Activated T-helper 2 cell treated with anti-CD3 and anti-CD28 coated beads, Interferon-gamma antibody, Interleukin-2, Interleukin-4, amounts not matched to agents 10 μg/mL and 5 μg/mL and 100 μg/mL, durations not matched to agents 14 hours and 24 hours and 36 hours (primary cell): Measurements from ENCODE around the gene UBQLN1. TPM values are rescaled to one million over a fixed set of nuclear protein-coding genes. Genes with fewer than 3 reads are reported as not detected.
"Not testable (repeated sequence)": the region's sequence is repeated elsewhere in the genome, so short reads cannot be mapped to it uniquely, and the experiment has no call there.

ENCODE experiments used
- DNase-seq: peaks from one replicate; pipeline ENCODE4 v3.0.0; 2021; ENCODE audit warnings: low spot score
- H3K27ac Mint-ChIP-seq: one replicate; pipeline ENCODE4 v1.8.0; 2021; ENCODE audit warnings: mixed read lengths
- H3K27me3 Mint-ChIP-seq: one replicate; pipeline ENCODE4 v1.8.0; 2021; ENCODE audit warnings: low read depth, mixed read lengths
- H3K36me3 Mint-ChIP-seq: one replicate; pipeline ENCODE4 v1.8.0; 2021; ENCODE audit warnings: low read depth, mixed read lengths
- H3K4me1 Mint-ChIP-seq: one replicate; pipeline ENCODE4 v1.8.0; 2021; ENCODE audit warnings: low read depth, mixed read lengths
- H3K4me3 Mint-ChIP-seq: one replicate; pipeline ENCODE4 v1.8.0; 2021; ENCODE audit warnings: low read depth, mild to moderate bottlenecking, moderate library complexity, mixed read lengths
- H3K9me3 Mint-ChIP-seq: one replicate; pipeline ENCODE4 v1.8.0; 2021; ENCODE audit warnings: mixed read lengths
- intact Hi-C: fragments of 100-400 bp; cut with micrococcal nuclease; formaldehyde crosslinking; loops from one replicate; pipeline ENCODE4 v1.15.1; 2023
- total RNA-seq: library from RNA; stranded (reverse); gene quantifications from 2 replicates; pipeline ENCODE4 v1.2.3, GENCODE V29; 2022

The UBQLN1 gene
- total RNA-seq, 1 donor from 2014 or later: 140 TPM

DNA sequence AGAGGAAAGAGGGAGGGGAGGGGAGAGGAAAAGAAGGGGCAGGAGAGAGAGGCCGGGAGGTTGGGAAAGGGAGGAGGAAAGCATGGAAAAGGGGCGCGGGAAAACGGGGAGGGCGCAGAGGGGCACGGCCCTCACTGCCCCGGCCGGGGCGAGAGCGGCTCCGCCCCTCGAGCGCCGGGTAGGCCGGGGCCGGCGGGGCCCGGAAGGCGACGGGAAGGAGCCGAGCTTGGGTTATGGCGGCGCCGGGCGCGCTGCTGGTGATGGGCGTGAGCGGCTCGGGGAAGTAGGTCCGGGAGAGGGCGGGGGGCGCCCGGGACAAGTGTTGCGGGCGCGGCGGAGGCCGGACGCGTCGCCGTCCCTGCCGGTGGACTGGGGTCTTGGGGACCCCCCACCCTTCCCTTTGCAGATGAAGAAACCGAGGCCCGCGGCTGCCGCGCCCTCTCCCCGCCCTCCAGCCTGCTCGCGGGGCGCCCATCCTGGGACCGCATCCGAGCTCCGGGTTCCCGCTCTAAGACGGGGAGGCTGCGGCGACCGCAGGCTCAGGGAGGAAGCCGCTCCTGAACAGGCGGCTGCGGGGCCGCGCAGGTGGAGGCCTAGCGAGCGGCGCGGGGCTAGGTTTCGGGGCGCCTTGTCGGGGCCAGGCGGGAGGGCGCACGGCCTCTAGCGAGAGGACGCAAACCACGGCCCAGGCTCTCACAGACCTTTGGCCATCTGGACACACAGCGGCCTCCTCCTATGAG is 84.6 kb downstream of the UBQLN1 start, which contains the start of gene IDNK:
Gene IDNK, plus strand, starts transcription at position 205 of the 740 bp plus-strand sequence. Its CDS starts 29 bp downstream, at position 234.
- Mint-ChIP-seq H3K4me1 (peaks cover 22% of the 10 kb centered on the region), H3K9me3 (no peaks in the 10 kb centered on the region)

DNA sequence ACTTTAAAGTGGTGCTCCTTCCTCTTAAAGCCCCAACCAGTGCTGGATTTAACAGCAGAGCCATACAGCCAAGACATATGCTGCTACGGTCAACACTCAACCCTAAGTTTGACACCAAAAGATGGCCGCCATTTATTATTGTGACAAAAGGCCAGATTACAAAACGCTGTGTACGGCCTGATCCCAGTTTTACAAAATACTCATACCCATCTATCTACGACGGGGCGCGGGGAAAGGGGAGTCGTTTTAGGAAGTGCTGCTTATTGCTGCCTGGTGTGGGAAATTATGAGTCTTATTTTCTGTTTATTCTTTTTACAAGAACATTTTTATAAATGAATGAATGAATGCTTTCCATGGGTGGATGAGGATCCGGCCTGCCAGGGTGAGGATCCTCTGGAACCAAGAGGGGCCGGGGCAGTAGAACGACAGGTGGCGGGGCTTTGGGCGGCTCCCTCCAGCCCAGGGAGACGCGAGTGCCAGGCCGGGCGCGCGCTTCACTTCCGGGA is 85.3 kb downstream of the UBQLN1 start:
- peaks cover 8% of the 10 kb centered on the region for H3K27me3 Mint-ChIP-seq
- intact Hi-C loops: loop anchor here (5.0 kb wide), 1 partner anchor 195 kb away; the partner anchor contains the start of gene GKAP1
- no peaks in the 10 kb centered on the region for H3K9me3 Mint-ChIP-seq
- peak overlapping the region; percentile 99 for H3K27ac Mint-ChIP-seq
- H3K4me1 Mint-ChIP-seq: peaks cover 22% of the 10 kb centered on the region
- H3K36me3 Mint-ChIP-seq: peaks cover 12% of the 10 kb centered on the region
- DNase-seq: no peak
- peak overlapping the region; percentile 90 for H3K4me3 Mint-ChIP-seq

More for the DNA sequence above, 84.6 kb downstream of the UBQLN1 start, which contains the start of gene IDNK:
- Mint-ChIP-seq H3K4me3 (peak within 1 kb of the TSS; percentile 90), H3K27me3 (peaks cover 8% of the 10 kb centered on the region), H3K36me3 (peaks cover 12% of the 10 kb centered on the region), H3K27ac (peak within 1 kb of the TSS; percentile 99)
- intact Hi-C loops: loop anchor here (1.0 to 5.0 kb wide), 4 partner anchors 84 to 357 kb away; partner anchors contain the start of genes GKAP1, HNRNPK, KIF27 and RMI1
- DNase-seq: peak; percentile 63

DNA sequence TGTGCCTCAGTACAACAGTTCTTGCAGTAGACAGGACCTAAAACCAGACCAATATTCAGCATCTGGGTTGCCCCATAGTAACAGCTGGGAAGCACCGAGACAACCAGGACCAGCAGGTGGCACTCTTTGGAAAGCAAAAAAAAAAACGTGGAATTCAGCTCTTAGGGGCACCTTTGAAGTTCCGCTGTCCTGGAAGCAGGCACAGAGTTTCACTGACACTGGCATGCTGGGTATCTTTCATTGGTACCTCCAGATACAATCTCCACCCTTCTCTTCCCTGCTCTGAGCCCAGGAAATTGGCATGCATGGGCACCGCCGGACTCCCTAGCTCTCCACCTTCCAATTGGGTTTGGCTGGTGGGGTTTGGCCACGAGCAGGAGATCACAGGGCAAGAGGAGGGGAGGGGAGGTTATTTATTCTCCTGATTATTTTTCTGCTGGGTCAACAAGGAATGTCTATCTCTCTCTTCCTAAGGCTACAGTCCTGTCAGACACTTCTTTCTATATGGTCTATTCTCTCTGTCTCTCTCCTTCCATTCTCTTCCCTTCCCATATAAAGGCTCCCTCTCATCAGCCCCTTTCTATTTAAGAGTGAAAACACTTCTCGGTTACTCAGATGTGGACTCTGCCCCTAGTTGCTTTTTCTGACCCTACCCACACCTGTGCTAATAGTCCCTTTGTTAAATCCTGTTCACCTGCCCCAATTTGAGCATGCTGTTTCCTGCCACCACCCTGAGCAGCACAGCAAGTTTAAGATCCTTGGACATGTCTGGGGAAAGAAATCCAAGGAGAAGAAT is 86.7 kb downstream of the UBQLN1 start:
- Mint-ChIP-seq H3K4me3 (peak overlapping the region; percentile 47), H3K9me3 (no peaks in the 10 kb centered on the region), H3K27me3 (peaks cover 10% of the 10 kb centered on the region), H3K36me3 (peaks cover 5% of the 10 kb centered on the region), H3K4me1 (peaks cover 22% of the 10 kb centered on the region), H3K27ac (no peak overlapping the region)
- intact Hi-C loops: loop anchor here (1.0 to 5.0 kb wide), 3 partner anchors 28 to 640 kb away; partner anchors contain the start of gene GKAP1
- DNase-seq: peak; percentile 33

GRCh38 chr9:83617299-83617698 is 90.5 kb downstream of the UBQLN1 start:
- H3K36me3 Mint-ChIP-seq: no peaks in the 10 kb centered on the region
- no peak for DNase-seq
- H3K27ac Mint-ChIP-seq: no peak overlapping the region
- H3K4me1 Mint-ChIP-seq: peaks cover 5% of the 10 kb centered on the region
- intact Hi-C loops: no loop called here
- no peak overlapping the region for H3K4me3 Mint-ChIP-seq
- H3K27me3 Mint-ChIP-seq: peaks cover 13% of the 10 kb centered on the region
- H3K9me3 Mint-ChIP-seq: no peaks in the 10 kb centered on the region

- intact Hi-C loops, H3K36me3 Mint-ChIP-seq, H3K27ac Mint-ChIP-seq, H3K4me1 Mint-ChIP-seq, H3K4me3 Mint-ChIP-seq, H3K9me3 Mint-ChIP-seq, H3K27me3 Mint-ChIP-seq, DNase-seq: not testable (repeated sequence)
Measured at GRCh38 chr9:83613298-83613697, 94.5 kb downstream of the UBQLN1 start.

Other genes starting within 250 kb of the UBQLN1 start
- 0.34 and 0.51 TPM in 2 replicates for gene FRMD3, start 169.6 kb downstream of the UBQLN1 start, total RNA-seq
- gene IDNK, start 84.8 kb downstream of the UBQLN1 start, total RNA-seq: 4.9 and 5.1 TPM in 2 replicates
- 2.7 and 2.8 TPM in 2 replicates for gene GKAP1, start 109.8 kb upstream of the UBQLN1 start, total RNA-seq
- gene KIF27, start 213.5 kb upstream of the UBQLN1 start, total RNA-seq: 2.3 and 2.7 TPM in 2 replicates